Testis (tissue), 3 donors: ENCODE measurements around the gene LUZP1. TPM values are rescaled to one million over a fixed set of nuclear protein-coding genes. Genes with fewer than 3 reads are reported as not detected.

Experiments
- DNase-seq: peaks from one replicate; pipeline ENCODE4 v3.0.0-alpha.2; 2019
- H3K27ac ChIP-seq, 2 donors: fragments of 200-600 bp; sonication (generic); one replicate each; pipeline ENCODE4 v1.5.1; 2019
- H3K27me3 ChIP-seq: fragments of 200-600 bp; sonication (generic); one replicate; pipeline ENCODE4 v1.5.1; 2019
- H3K36me3 ChIP-seq: fragments of 200-600 bp; sonication (generic); one replicate; pipeline ENCODE4 v1.5.1; 2017; ENCODE audit warnings: low read depth; ENCODE audit errors: missing control alignments
- H3K4me1 ChIP-seq: fragments of 200-600 bp; sonication (generic); one replicate; pipeline ENCODE4 v1.5.1; 2019
- H3K4me3 ChIP-seq, 2 donors: fragments of 200-600 bp; sonication (generic); one replicate each; pipeline ENCODE4 v1.5.1; 2017 to 2019
- H3K9me3 ChIP-seq: fragments of 200-600 bp; sonication (generic); one replicate; pipeline ENCODE4 v1.5.1; 2017
- POLR2A ChIP-seq: fragments of 450-650 bp; IDR thresholded peaks from one replicate; pipeline ENCODE4 v1.6.1; 2017; ENCODE audit warnings: antibody characterized with exemption, mild to moderate bottlenecking, moderate library complexity
- WGBS, 2 donors: methylation state at CpG; one replicate each; pipeline ENCODE4 v1.1.5; 2018; 5-methylcytosine and 5-hydroxymethylcytosine counted together
- intact Hi-C: fragments of 100-400 bp; cut with DNase I; formaldehyde crosslinking; loops from one replicate; pipeline ENCODE4 v1.15.1; 2023; ENCODE audit warnings: low total_unique reads
- polyA plus RNA-seq: library from polyadenylated mRNA; stranded (reverse); fragments of 350-450 nt; fragmentation: Illumina TruSeq; extraction: RNeasy Lipid Tissue Mini Kit (QIAGEN cat#74804); gene quantifications from one replicate; pipeline ENCODE4 v1.2.3, GENCODE V29; 2014; ENCODE audit warnings: low read depth, low replicate concordance; ENCODE audit not compliant: insufficient read depth
- total RNA-seq, 2 donors: library from RNA; depleted of rRNA; stranded (reverse); fragments of >200 nt; gene quantifications; one replicate each; pipeline ENCODE4 v1.2.3, GENCODE V29; 2016
- TF ChIP-seq, protein P1 (sequence below), 3 experiments: fragments of 450-650 bp in 2 of 3; fragments of 200-600 bp in 1 of 3; sonication (generic) in 1 of 3; IDR thresholded peaks; one replicate each; pipeline ENCODE4 v1.5.1; 2016 to 2019; ENCODE audit warnings: antibody characterized with exemption in 3 of 3, mild to moderate bottlenecking in 2 of 3, moderate library complexity in 1 of 3

Gene LUZP1
- total and polyA plus RNA-seq, 3 donors from 2014 or later, result 14.4 to 36.2 (median 20.3) TPM

GRCh38 chr1:23159963-23160877, 8.4 kb downstream of the LUZP1 start:
- no peaks in the 10 kb centered on the region for H3K36me3 ChIP-seq
- WGBS, 2 donors, result 86 to 90% methylated on average over 5 of the region's 5 CpGs
- no peaks in the 10 kb centered on the region for H3K4me1 ChIP-seq
- no peak for TF ChIP-seq POLR2A
- TF ChIP-seq, protein P1, sequence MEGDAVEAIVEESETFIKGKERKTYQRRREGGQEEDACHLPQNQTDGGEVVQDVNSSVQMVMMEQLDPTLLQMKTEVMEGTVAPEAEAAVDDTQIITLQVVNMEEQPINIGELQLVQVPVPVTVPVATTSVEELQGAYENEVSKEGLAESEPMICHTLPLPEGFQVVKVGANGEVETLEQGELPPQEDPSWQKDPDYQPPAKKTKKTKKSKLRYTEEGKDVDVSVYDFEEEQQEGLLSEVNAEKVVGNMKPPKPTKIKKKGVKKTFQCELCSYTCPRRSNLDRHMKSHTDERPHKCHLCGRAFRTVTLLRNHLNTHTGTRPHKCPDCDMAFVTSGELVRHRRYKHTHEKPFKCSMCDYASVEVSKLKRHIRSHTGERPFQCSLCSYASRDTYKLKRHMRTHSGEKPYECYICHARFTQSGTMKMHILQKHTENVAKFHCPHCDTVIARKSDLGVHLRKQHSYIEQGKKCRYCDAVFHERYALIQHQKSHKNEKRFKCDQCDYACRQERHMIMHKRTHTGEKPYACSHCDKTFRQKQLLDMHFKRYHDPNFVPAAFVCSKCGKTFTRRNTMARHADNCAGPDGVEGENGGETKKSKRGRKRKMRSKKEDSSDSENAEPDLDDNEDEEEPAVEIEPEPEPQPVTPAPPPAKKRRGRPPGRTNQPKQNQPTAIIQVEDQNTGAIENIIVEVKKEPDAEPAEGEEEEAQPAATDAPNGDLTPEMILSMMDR (IDR thresholded peaks at IDR 0.05), result no peak
- no peak overlapping the region for H3K4me3 ChIP-seq
- DNase-seq, result no peak
- H3K27ac ChIP-seq, result no peak overlapping the region
- no peaks in the 10 kb centered on the region for H3K27me3 ChIP-seq
- no peaks in the 10 kb centered on the region for H3K9me3 ChIP-seq
- intact Hi-C loops, result no loop called here

GRCh38 chr1:23156940-23157339, 11.7 kb downstream of the LUZP1 start:
- TF ChIP-seq, protein P1 (IDR thresholded peaks at IDR 0.05), result no peak
- no peak for TF ChIP-seq POLR2A
- 88 to 94% methylated on average over 4 of the region's 4 CpGs for WGBS, 2 donors
- Histone ChIP-seq H3K9me3 (no peaks in the 10 kb centered on the region), H3K27me3 (no peaks in the 10 kb centered on the region), H3K27ac (no peak overlapping the region), H3K4me1 (no peaks in the 10 kb centered on the region), H3K4me3 (no peak overlapping the region), H3K36me3 (no peaks in the 10 kb centered on the region)
- no peak for DNase-seq
- intact Hi-C loops, result no loop called here

DNA sequence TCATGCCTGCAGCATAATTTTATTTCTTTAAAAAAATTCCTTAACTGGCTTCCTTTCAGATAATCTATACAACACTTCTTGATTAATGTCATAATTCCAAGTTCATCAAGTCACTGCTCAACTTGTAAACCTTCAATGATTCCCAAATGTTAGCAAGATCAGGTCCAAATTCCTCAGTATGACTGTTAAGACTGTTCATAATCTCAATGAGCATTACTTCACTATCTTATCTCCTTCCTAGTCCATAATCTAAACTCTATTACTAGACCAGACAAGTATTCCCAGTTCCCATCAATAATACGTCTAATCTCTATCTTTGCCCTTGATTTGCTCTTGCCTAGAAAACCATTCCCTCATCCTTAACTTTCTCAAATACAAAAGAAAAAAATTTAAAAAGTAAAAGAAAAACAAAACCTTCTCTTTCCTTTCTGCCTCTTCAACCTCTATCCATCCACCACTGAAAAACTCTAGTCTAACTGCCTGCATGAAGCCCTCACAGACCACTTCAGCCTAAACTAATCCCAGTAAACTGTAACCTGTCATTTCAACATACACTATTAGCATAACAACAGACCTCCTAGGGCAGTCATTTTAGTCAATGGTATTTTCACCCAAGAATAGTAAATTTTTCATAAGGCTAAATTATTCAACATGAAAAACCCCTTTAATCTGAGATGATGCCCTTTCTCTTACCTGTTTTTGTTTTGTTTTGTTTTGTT, 15.5 kb downstream of the LUZP1 start:
- Histone ChIP-seq H3K36me3 (no peaks in the 10 kb centered on the region), H3K27ac (no peak overlapping the region), H3K4me1 (peaks cover 5% of the 10 kb centered on the region), H3K4me3 (no peak overlapping the region), H3K27me3 (no peaks in the 10 kb centered on the region), H3K9me3 (no peaks in the 10 kb centered on the region)
- TF ChIP-seq, protein P1 (IDR thresholded peaks at IDR 0.05), result no peak
- TF ChIP-seq POLR2A, result no peak
- DNase-seq, result no peak
- intact Hi-C loops, result no loop called here
- WGBS, 2 donors, result 47 to 75% methylated on average over 1 of the region's 1 CpG

- WGBS, 2 donors, result 60 to 70% methylated on average over 5 of the region's 5 CpGs
- Histone ChIP-seq H3K4me1 (peaks cover 9% of the 10 kb centered on the region), H3K27me3 (no peaks in the 10 kb centered on the region), H3K9me3 (no peaks in the 10 kb centered on the region), H3K27ac (no peak overlapping the region), H3K36me3 (no peaks in the 10 kb centered on the region), H3K4me3 (no peak overlapping the region)
- TF ChIP-seq POLR2A, result no peak
- TF ChIP-seq, protein P1 (IDR thresholded peaks at IDR 0.05), result no peak
- DNase-seq, result no peak
- intact Hi-C loops, result no loop called here
These were observed 17.9 kb downstream of the LUZP1 start for GRCh38 chr1:23150742-23151141.
